GM12801 (cell line): ENCODE measurements around the gene SGPP1.

Experiments used
- CTCF ChIP-seq: IDR thresholded peaks from one replicate; pipeline ENCODE4 v1.5.1; 2011; ENCODE audit warnings: control low read depth; ENCODE audit not compliant: insufficient read length; ENCODE audit errors: extremely low read depth

SGPP1 gene

GRCh38 chr14:63715360-63715759 lies 12.5 kb downstream of the SGPP1 start:
- no peak for TF ChIP-seq CTCF

DNA sequence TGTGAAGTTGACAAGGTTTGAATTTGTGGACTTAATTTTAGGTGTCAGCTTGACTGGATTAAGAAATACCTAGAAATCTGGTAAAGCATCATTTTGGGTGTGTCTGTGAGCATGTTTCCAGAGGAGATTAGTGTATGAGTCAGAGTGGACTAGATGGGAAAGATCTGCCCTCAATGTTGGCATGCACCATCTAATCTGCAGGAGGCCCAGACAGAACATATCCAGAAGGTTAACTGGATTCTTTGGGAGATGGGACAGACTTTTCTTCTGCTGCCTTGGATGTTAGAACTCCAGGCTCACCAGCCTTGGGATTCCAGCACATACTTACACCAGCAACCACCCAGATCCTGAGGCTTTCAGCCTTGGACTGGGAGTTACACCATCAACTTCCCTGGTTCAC lies 14.1 kb downstream of the SGPP1 start:
- no peak for TF ChIP-seq CTCF

GRCh38 chr14:63713058-63713457 lies 14.8 kb downstream of the SGPP1 start:
- no peak for TF ChIP-seq CTCF

GRCh38 chr14:63712123-63712522 lies 15.7 kb downstream of the SGPP1 start:
- TF ChIP-seq CTCF, result no peak

DNA sequence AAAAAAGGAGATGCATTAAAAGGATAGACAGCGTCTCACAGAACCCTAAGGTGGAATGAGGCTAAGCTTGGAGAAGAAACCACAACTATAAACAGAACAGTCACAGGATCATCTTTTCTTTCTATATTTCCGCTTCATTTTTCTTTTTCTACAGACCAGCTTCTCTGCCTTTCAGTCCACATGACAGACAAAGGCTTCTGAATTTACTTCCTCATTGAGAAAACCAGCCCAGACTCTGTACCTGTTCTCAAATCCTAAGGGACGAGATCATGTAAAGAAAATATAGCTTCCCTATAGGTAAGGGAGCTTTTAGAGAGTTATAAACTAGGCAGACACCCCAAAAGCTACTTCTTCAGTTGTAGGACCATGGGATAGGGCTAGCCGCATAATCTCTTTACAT lies 17.4 kb downstream of the SGPP1 start:
- TF ChIP-seq CTCF, result no peak

- no peak for TF ChIP-seq CTCF
Measured at GRCh38 chr14:63709589-63709988, 18.3 kb downstream of the SGPP1 start.

GRCh38 chr14:63707216-63707615 lies 20.6 kb downstream of the SGPP1 start:
- no peak for TF ChIP-seq CTCF

GRCh38 chr14:63705561-63706070 lies 22.2 kb downstream of the SGPP1 start:
- no peak for TF ChIP-seq CTCF
